Thyroid gland (tissue), 4 donors: ENCODE results near the gene ARF5.

Experiments
- CTCF ChIP-seq, 6 experiments: fragments of 200-600 bp in 3 of 6; fragments of 450-650 bp in 3 of 6; sonication (generic) in 3 of 6; IDR thresholded peaks; one replicate each; pipeline ENCODE4 v1.5.1; 2016 to 2019; ENCODE audit warnings: antibody characterized with exemption in 6 of 6, mild to moderate bottlenecking in 2 of 6, inconsistent platforms in 1 of 6, moderate library complexity in 1 of 6
- POLR2A ChIP-seq, 2 donors: fragments of 450-650 bp; IDR thresholded peaks; one replicate each; pipeline ENCODE4 v1.6.1; 2017; ENCODE audit warnings: antibody characterized with exemption in 2 of 2, mild to moderate bottlenecking in 2 of 2, moderate library complexity in 1 of 2

GRCh38 chr7:127556404-127556803 is 31.8 kb upstream of the ARF5 start:
- TF ChIP-seq CTCF (IDR thresholded peaks at IDR 0.05), result no peak
- TF ChIP-seq POLR2A (IDR thresholded peaks at IDR 0.05), result no peak
